HPDE6-E6E7 (cell line): ENCODE data around the gene ST6GAL1.
"Not testable (repeated sequence)": the region's sequence is repeated elsewhere in the genome, so short reads cannot be mapped to it uniquely, and the experiment has no call there.

Experiments used
- DNase-seq: peaks from one replicate; pipeline ENCODE4 v3.0.0; 2011; ENCODE audit warnings: missing footprints; ENCODE audit errors: extremely low spot score

The ST6GAL1 gene

GRCh38 chr3:186930143-186930640, at the start of gene ST6GAL1:
ST6GAL1 (plus strand) TSS chr3:186930526; CDS start chr3:187042704, 112,178 bp downstream.
- no peak for DNase-seq

- DNase-seq = no peak
Observed at GRCh38 chr3:186882150-186882524, 48.2 kb upstream of the ST6GAL1 start.

GRCh38 chr3:186882881-186883685, 47.2 kb upstream of the ST6GAL1 start:
- peak; percentile 71 for DNase-seq

- DNase-seq = no peak
Observed at GRCh38 chr3:186883686-186884058, 46.7 kb upstream of the ST6GAL1 start.

- DNase-seq = not testable (repeated sequence)
Observed at GRCh38 chr3:186884868-186885267, 45.5 kb upstream of the ST6GAL1 start.

- DNase-seq = no peak
Observed at GRCh38 chr3:186886202-186886981, 43.9 kb upstream of the ST6GAL1 start.

- not testable (repeated sequence) for DNase-seq
Observed at GRCh38 chr3:186887507-186887938, 42.8 kb upstream of the ST6GAL1 start.

- DNase-seq = no peak
Observed at GRCh38 chr3:186888569-186888968, 41.8 kb upstream of the ST6GAL1 start.

- DNase-seq = not testable (repeated sequence)
Observed at GRCh38 chr3:186889698-186890097, 40.6 kb upstream of the ST6GAL1 start.

- DNase-seq = no peak
Observed at GRCh38 chr3:186890911-186891310, 39.4 kb upstream of the ST6GAL1 start.

GRCh38 chr3:186893071-186893470, 37.3 kb upstream of the ST6GAL1 start:
- DNase-seq = not testable (repeated sequence)

GRCh38 chr3:186895406-186895805, 34.9 kb upstream of the ST6GAL1 start:
- DNase-seq = no peak

- DNase-seq = no peak
Observed at GRCh38 chr3:186896006-186896405, 34.3 kb upstream of the ST6GAL1 start.

GRCh38 chr3:186896875-186897274, 33.5 kb upstream of the ST6GAL1 start:
- no peak for DNase-seq

- DNase-seq = no peak
Observed at GRCh38 chr3:186901135-186901734, 29.1 kb upstream of the ST6GAL1 start.

- no peak for DNase-seq
Observed at GRCh38 chr3:186902154-186902553, 28.2 kb upstream of the ST6GAL1 start.

GRCh38 chr3:186902713-186903112, 27.6 kb upstream of the ST6GAL1 start:
- no peak for DNase-seq

GRCh38 chr3:186903676-186904075, 26.6 kb upstream of the ST6GAL1 start:
- not testable (repeated sequence) for DNase-seq

GRCh38 chr3:186907075-186907474, 23.3 kb upstream of the ST6GAL1 start:
- DNase-seq = not testable (repeated sequence)

GRCh38 chr3:186909078-186909853, 21.1 kb upstream of the ST6GAL1 start:
- no peak for DNase-seq
